Measurements from ENCODE around the gene PIK3R3.

DNA sequence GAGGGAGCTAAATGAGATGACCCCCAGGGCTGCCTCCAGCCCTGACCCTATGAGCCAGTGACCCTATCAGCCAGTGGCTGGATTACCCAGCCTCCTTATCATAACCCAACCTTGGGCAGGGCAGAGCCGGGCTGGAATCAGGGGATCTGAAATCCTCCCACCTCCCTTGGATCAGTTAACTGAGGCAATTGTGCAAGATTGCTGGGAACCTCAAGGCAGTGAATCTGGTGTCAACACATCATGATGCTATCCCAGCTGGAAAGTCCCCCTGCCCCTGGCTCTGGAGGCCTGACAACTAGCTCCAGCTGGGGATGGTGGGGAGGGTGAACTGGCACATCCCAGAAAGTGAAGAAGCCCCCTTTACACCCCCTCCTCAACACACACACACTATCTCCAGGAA lies 36.0 kb upstream of the PIK3R3 start:
- TF ChIP-seq, protein P1, sequence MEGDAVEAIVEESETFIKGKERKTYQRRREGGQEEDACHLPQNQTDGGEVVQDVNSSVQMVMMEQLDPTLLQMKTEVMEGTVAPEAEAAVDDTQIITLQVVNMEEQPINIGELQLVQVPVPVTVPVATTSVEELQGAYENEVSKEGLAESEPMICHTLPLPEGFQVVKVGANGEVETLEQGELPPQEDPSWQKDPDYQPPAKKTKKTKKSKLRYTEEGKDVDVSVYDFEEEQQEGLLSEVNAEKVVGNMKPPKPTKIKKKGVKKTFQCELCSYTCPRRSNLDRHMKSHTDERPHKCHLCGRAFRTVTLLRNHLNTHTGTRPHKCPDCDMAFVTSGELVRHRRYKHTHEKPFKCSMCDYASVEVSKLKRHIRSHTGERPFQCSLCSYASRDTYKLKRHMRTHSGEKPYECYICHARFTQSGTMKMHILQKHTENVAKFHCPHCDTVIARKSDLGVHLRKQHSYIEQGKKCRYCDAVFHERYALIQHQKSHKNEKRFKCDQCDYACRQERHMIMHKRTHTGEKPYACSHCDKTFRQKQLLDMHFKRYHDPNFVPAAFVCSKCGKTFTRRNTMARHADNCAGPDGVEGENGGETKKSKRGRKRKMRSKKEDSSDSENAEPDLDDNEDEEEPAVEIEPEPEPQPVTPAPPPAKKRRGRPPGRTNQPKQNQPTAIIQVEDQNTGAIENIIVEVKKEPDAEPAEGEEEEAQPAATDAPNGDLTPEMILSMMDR (IDR thresholded peaks at IDR 0.05; ENCODE audit: extremely low read depth in 1 of 2, insufficient read depth in 1 of 2, low read depth in 1 of 2, low read length in 2 of 2) = no peak
- TF ChIP-seq POLR2A (IDR thresholded peaks at IDR 0.05; ENCODE audit: low read depth, low read length) (no peak), EZH2 (IDR thresholded peaks at IDR 0.05; ENCODE audit: borderline replicate concordance, low read depth, low read length, severe bottlenecking) (no peak), POLR2AphosphoS5 (IDR thresholded peaks at IDR 0.05; ENCODE audit: insufficient read depth, low read depth, low read length) (no peak), GATA2 (IDR thresholded peaks at IDR 0.05; ENCODE audit: insufficient read depth, insufficient read length, low read depth, low read length) (no peak), MYC (IDR thresholded peaks at IDR 0.05; ENCODE audit: low read depth, low read length) (no peak), MAX (IDR thresholded peaks at IDR 0.05; ENCODE audit: insufficient read depth, insufficient read length) (no peak)
